Mesendoderm (in vitro differentiated cells): ENCODE results near the gene GOLGA6C.
"Not testable (repeated sequence)": the region's sequence is repeated elsewhere in the genome, so short reads cannot be mapped to it uniquely, and the experiment has no call there.

Experiments used
- DNase-seq: peaks from one replicate; pipeline ENCODE4 v3.0.0; 2013
- H2AK5ac ChIP-seq: 2 replicates; pipeline ENCODE4 v1.6.1; 2013; ENCODE audit warnings: low read length, inconsistent platforms
- H2BK120ac ChIP-seq: 2 replicates; pipeline ENCODE4 v1.6.1; 2013; ENCODE audit warnings: low read depth, mild to moderate bottlenecking, low read length, moderate library complexity, mixed read lengths
- H2BK15ac ChIP-seq: replicated peaks from 2 replicates; pipeline ENCODE4 v1.6.1; 2013; ENCODE audit warnings: low read depth, mild to moderate bottlenecking, moderate library complexity
- H2BK5ac ChIP-seq: 2 replicates; pipeline ENCODE4 v1.6.1; 2013; ENCODE audit warnings: low read length, inconsistent platforms
- H3K18ac ChIP-seq: 2 replicates; pipeline ENCODE4 v1.6.1; 2013; ENCODE audit warnings: mild to moderate bottlenecking, low read length, mixed read lengths
- H3K23ac ChIP-seq: one replicate; pipeline ENCODE4 v1.6.1; 2013; ENCODE audit warnings: low read length
- H3K27ac ChIP-seq: 2 replicates; pipeline ENCODE4 v1.5.1; 2013; ENCODE audit warnings: low read depth, mild to moderate bottlenecking, inconsistent platforms, low read length, moderate library complexity
- H3K27me3 ChIP-seq: 2 replicates; pipeline ENCODE4 v1.6.1; 2013; ENCODE audit warnings: low read length, control low read depth, mild to moderate bottlenecking, inconsistent platforms; ENCODE audit not compliant: insufficient read depth, poor library complexity
- H3K36me3 ChIP-seq: 2 replicates; pipeline ENCODE4 v1.6.1; 2013; ENCODE audit warnings: low read length, inconsistent platforms; ENCODE audit not compliant: control insufficient read depth, insufficient read depth
- H3K4ac ChIP-seq: one replicate; pipeline ENCODE4 v1.6.1; 2013; ENCODE audit warnings: low read depth, mild to moderate bottlenecking, low read length, moderate library complexity
- H3K4me1 ChIP-seq: 2 replicates; pipeline ENCODE4 v1.6.1; 2013; ENCODE audit warnings: low read depth, low read length, inconsistent platforms; ENCODE audit not compliant: control insufficient read depth
- H3K4me2 ChIP-seq: 2 replicates; pipeline ENCODE4 v1.6.1; 2013; ENCODE audit warnings: low read length
- H3K4me3 ChIP-seq: 2 replicates; pipeline ENCODE4 v1.5.1; 2013; ENCODE audit warnings: mild to moderate bottlenecking, low read length
- H3K56ac ChIP-seq: one replicate; pipeline ENCODE4 v1.6.1; 2013; ENCODE audit warnings: low read length
- H3K79me1 ChIP-seq: 2 replicates; pipeline ENCODE4 v1.6.1; 2013; ENCODE audit warnings: low read length, inconsistent platforms
- H3K79me2 ChIP-seq: 2 replicates; pipeline ENCODE4 v1.6.1; 2013; ENCODE audit warnings: mild to moderate bottlenecking, low read length; ENCODE audit not compliant: control insufficient read depth, insufficient read depth
- H3K9ac ChIP-seq: 2 replicates; pipeline ENCODE4 v1.6.1; 2013; ENCODE audit warnings: low read length, inconsistent platforms
- H4K5ac ChIP-seq: one replicate; pipeline ENCODE4 v1.6.1; 2013; ENCODE audit warnings: low read length
- H4K8ac ChIP-seq: one replicate; pipeline ENCODE4 v1.6.1; 2013; ENCODE audit warnings: low read depth, mild to moderate bottlenecking, control low read depth, low read length, moderate library complexity
- WGBS: extraction: QIAGEN DNeasy Blood & Tissue Kit; methylation state at CpG from one replicate; pipeline ENCODE4 v1.1.7; 2013; ENCODE audit warnings: low lambda C conversion rate, missing lambda C conversion rate; ENCODE audit not compliant: insufficient coverage; ENCODE audit errors: extremely low coverage; 5-methylcytosine and 5-hydroxymethylcytosine counted together

GOLGA6C gene

GRCh38 chr15:75238150-75238549 is 20.0 kb upstream of the GOLGA6C start:
- Histone ChIP-seq H3K27ac (no peak overlapping the region), H2BK5ac (no peak overlapping the region), H3K9ac (no peak overlapping the region), H2BK120ac (no peak overlapping the region), H3K36me3 (no peaks in the 10 kb centered on the region), H3K4ac (no peak overlapping the region), H3K4me3 (no peak overlapping the region), H3K18ac (no peak overlapping the region), H4K8ac (no peak overlapping the region), H3K79me2 (no peaks in the 10 kb centered on the region), H3K23ac (no peak overlapping the region), H2AK5ac (no peak overlapping the region), H2BK15ac (no peak overlapping the region), H3K56ac (no peak overlapping the region), H3K79me1 (no peaks in the 10 kb centered on the region), H3K4me1 (no peaks in the 10 kb centered on the region), H3K4me2 (no peak overlapping the region), H3K27me3 (no peaks in the 10 kb centered on the region), H4K5ac (no peak overlapping the region)
- no CpG with 5 or more reads among the region's 5 CpGs for WGBS
- no peak for DNase-seq

DNA sequence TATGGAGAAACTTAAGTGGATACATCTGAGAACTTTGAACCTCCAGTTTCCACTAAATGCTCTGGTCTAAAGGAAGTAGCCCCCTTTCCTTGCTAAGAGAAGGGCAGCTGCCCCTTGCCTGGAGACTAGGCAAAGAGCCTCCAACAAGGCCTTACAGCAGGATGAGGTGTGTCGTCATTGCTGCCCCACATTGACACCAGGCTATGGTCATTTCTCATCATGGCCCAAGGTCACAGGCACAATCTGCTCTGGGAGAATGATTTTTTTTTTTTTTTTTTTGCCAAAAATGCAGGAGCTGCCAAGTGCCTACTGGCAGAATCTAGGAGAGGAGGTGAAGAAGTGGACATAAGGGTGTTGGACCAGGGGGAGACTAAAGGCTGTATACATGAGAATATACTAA is 12.4 kb upstream of the GOLGA6C start:
- not testable (repeated sequence) for H2BK120ac ChIP-seq, H3K56ac ChIP-seq, H2BK15ac ChIP-seq, H3K9ac ChIP-seq, H2BK5ac ChIP-seq, H3K36me3 ChIP-seq, H3K27ac ChIP-seq, H2AK5ac ChIP-seq, H3K4ac ChIP-seq, H3K79me1 ChIP-seq, H3K4me1 ChIP-seq, H3K27me3 ChIP-seq, H3K23ac ChIP-seq, H4K5ac ChIP-seq, H3K79me2 ChIP-seq, H4K8ac ChIP-seq, H3K4me3 ChIP-seq, DNase-seq, H3K18ac ChIP-seq, H3K4me2 ChIP-seq
- no CpG with 5 or more reads among the region's 1 CpG for WGBS

DNA sequence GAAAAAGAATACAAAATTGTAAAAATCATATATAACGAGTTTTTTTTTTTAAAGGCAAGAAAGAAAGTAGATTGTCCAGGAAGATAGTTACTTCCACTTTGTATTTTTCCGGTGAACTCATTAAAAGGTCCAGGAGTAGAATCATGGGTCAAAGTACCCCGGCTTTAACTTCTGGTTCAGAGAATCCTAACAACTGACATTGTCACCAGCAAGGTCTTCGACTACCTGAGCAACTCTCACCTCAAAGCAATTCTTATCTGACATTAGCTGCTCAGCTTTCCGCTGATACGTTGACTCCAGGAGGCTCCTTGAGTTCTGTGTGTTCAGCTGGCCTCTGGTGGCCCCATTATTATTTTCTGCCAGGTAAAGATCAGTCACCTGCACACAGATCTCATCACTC is 9.1 kb upstream of the GOLGA6C start:
- not testable (repeated sequence) for H4K8ac ChIP-seq, H3K36me3 ChIP-seq, H3K79me1 ChIP-seq, H3K4me3 ChIP-seq, H2AK5ac ChIP-seq, H3K27ac ChIP-seq, H2BK15ac ChIP-seq, H3K4me2 ChIP-seq, H2BK120ac ChIP-seq, DNase-seq, H3K18ac ChIP-seq, H3K56ac ChIP-seq, H3K4ac ChIP-seq, H3K9ac ChIP-seq, H3K27me3 ChIP-seq, H3K4me1 ChIP-seq, H4K5ac ChIP-seq, H3K79me2 ChIP-seq, H2BK5ac ChIP-seq, H3K23ac ChIP-seq
- WGBS = no CpG with 5 or more reads among the region's 6 CpGs

DNA sequence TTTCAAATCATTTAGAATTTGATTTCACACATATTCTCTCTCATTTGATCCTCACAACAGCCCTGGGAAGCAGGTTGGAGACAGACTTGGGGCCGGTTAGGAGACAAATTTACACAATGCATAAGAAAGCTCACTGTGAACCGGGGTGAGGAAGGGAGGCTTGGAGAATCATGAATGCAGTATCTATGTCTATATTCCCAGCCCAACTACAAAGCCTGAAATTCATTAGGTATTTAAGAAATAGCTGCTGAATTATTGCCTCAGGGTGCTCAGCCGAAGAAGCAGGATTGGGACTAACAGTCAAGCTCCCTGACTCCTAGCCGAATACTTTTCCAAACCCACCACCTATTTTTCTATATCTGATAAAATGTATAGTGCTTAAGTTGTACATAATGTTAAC is 8.4 kb upstream of the GOLGA6C start:
- H3K9ac ChIP-seq = no peak overlapping the region
- no peak overlapping the region for H2BK120ac ChIP-seq
- H3K79me1 ChIP-seq = no peaks in the 10 kb centered on the region
- H3K4ac ChIP-seq = no peak overlapping the region
- no peak overlapping the region for H3K18ac ChIP-seq
- no peak overlapping the region for H2BK15ac ChIP-seq
- no peak for DNase-seq
- H3K4me3 ChIP-seq = no peak overlapping the region
- no peaks in the 10 kb centered on the region for H3K36me3 ChIP-seq
- H4K5ac ChIP-seq = no peak overlapping the region
- no peak overlapping the region for H2AK5ac ChIP-seq
- no peaks in the 10 kb centered on the region for H3K79me2 ChIP-seq
- no peaks in the 10 kb centered on the region for H3K27me3 ChIP-seq
- no peak overlapping the region for H3K23ac ChIP-seq
- no CpG with 5 or more reads among the region's 4 CpGs for WGBS
- no peak overlapping the region for H3K27ac ChIP-seq
- H3K4me2 ChIP-seq = no peak overlapping the region
- no peak overlapping the region for H4K8ac ChIP-seq
- H3K56ac ChIP-seq = no peak overlapping the region
- no peaks in the 10 kb centered on the region for H3K4me1 ChIP-seq
- no peak overlapping the region for H2BK5ac ChIP-seq

- not testable (repeated sequence) for H3K9ac ChIP-seq, H3K27me3 ChIP-seq
These were observed 6.8 kb upstream of the GOLGA6C start for GRCh38 chr15:75251343-75251742.

GRCh38 chr15:75252285-75252684 is 5.8 kb upstream of the GOLGA6C start:
- H3K4me1 ChIP-seq, H2BK5ac ChIP-seq, H3K4me3 ChIP-seq, H4K5ac ChIP-seq, H4K8ac ChIP-seq, H3K27me3 ChIP-seq, H2BK120ac ChIP-seq, H3K4ac ChIP-seq, H3K79me1 ChIP-seq, H2AK5ac ChIP-seq, H3K56ac ChIP-seq, H3K79me2 ChIP-seq, H3K27ac ChIP-seq, H3K4me2 ChIP-seq, H2BK15ac ChIP-seq, DNase-seq, H3K18ac ChIP-seq, H3K36me3 ChIP-seq, H3K9ac ChIP-seq, H3K23ac ChIP-seq: not testable (repeated sequence)
- WGBS = no CpG with 5 or more reads among the region's 4 CpGs

More at GRCh38 chr15:75251343-75251742, 6.8 kb upstream of the GOLGA6C start:
- H3K4me1 ChIP-seq, H2AK5ac ChIP-seq, H2BK5ac ChIP-seq, H3K79me2 ChIP-seq, H3K18ac ChIP-seq, H3K23ac ChIP-seq, H3K56ac ChIP-seq, H3K4ac ChIP-seq, DNase-seq, H4K8ac ChIP-seq, H3K79me1 ChIP-seq, H3K4me3 ChIP-seq, H3K36me3 ChIP-seq, H4K5ac ChIP-seq, H3K27ac ChIP-seq, H2BK120ac ChIP-seq, H3K4me2 ChIP-seq, H2BK15ac ChIP-seq: not testable (repeated sequence)
- WGBS = no CpG with 5 or more reads among the region's 4 CpGs
